GM23338 (cell line): ENCODE measurements around the gene NIPSNAP2. TPM values are rescaled to one million over a fixed set of nuclear protein-coding genes. Genes with fewer than 3 reads are reported as not detected.

Experiments used
- ATAC-seq: fragments of 200-7000 bp; cut with Tn5 transposase; 3 replicates; pipeline ENCODE4 v1.9.1; 2020
- DNase-seq: peaks from one replicate; pipeline ENCODE4 v3.0.0-alpha.2; 2015; ENCODE audit warnings: low spot score
- H2AFZ ChIP-seq: fragments of 200-600 bp; sonication (generic); 2 replicates; pipeline ENCODE4 v1.8.0; 2016; ENCODE audit warnings: antibody characterized with exemption, mild to moderate bottlenecking, moderate library complexity
- H3F3A ChIP-seq: fragments of 200-600 bp; sonication (generic); replicated peaks from 2 replicates; pipeline ENCODE4 v1.8.0; 2017; ENCODE audit warnings: antibody characterized with exemption, mixed run types, low read depth
- H3K27ac ChIP-seq: fragments of 200-600 bp; sonication (generic); 2 replicates; pipeline ENCODE4 v1.6.1; 2016; ENCODE audit warnings: low read depth
- H3K27me3 ChIP-seq: fragments of 200-600 bp; sonication (generic); 2 replicates; pipeline ENCODE4 v1.8.0; 2016; ENCODE audit warnings: mild to moderate bottlenecking, mixed run types, moderate library complexity; ENCODE audit not compliant: insufficient read depth
- H3K36me3 ChIP-seq: fragments of 200-600 bp; sonication (generic); 2 replicates; pipeline ENCODE4 v1.8.0; 2016; ENCODE audit warnings: mild to moderate bottlenecking; ENCODE audit not compliant: insufficient read depth
- H3K4me1 ChIP-seq: fragments of 200-600 bp; sonication (generic); 2 replicates; pipeline ENCODE4 v1.8.0; 2016; ENCODE audit warnings: mild to moderate bottlenecking, moderate library complexity; ENCODE audit not compliant: insufficient read depth
- H3K4me2 ChIP-seq: fragments of 200-600 bp; sonication (generic); 2 replicates; pipeline ENCODE4 v1.7.1; 2017; ENCODE audit warnings: mixed run types
- H3K4me3 ChIP-seq: fragments of 200-600 bp; sonication (generic); 2 replicates; pipeline ENCODE4 v1.6.1; 2016; ENCODE audit warnings: mixed run types
- H3K79me2 ChIP-seq: fragments of 200-600 bp; sonication (generic); replicated peaks from 2 replicates; pipeline ENCODE4 v1.8.0; 2017; ENCODE audit warnings: mild to moderate bottlenecking; ENCODE audit not compliant: insufficient read depth
- H3K9me2 ChIP-seq: fragments of 200-600 bp; sonication (generic); 2 replicates; pipeline ENCODE4 v1.8.0; 2017; ENCODE audit not compliant: insufficient read depth
- H4K20me1 ChIP-seq: fragments of 200-600 bp; sonication (generic); replicated peaks from 2 replicates; pipeline ENCODE4 v1.8.0; 2017; ENCODE audit warnings: mild to moderate bottlenecking; ENCODE audit not compliant: insufficient read depth
- H3K27ac Mint-ChIP-seq: 2 replicates; pipeline ENCODE4 v1.8.0; 2020; ENCODE audit warnings: inconsistent platforms, mild to moderate bottlenecking, moderate library complexity, mixed read lengths
- H3K27me3 Mint-ChIP-seq: 3 replicates; pipeline ENCODE4 v1.8.0; 2022; ENCODE audit warnings: low read depth, mild to moderate bottlenecking, moderate library complexity, mixed read lengths, inconsistent platforms; ENCODE audit not compliant: insufficient read depth, poor library complexity
- H3K36me3 Mint-ChIP-seq: 3 replicates; pipeline ENCODE4 v1.8.0; 2021; ENCODE audit warnings: low read depth, mild to moderate bottlenecking, inconsistent platforms, moderate library complexity, mixed read lengths
- H3K4me1 Mint-ChIP-seq: 3 replicates; pipeline ENCODE4 v1.8.0; 2020; ENCODE audit warnings: mild to moderate bottlenecking, inconsistent platforms, mixed read lengths
- H3K4me3 Mint-ChIP-seq: 3 replicates; pipeline ENCODE4 v1.8.0; 2021; ENCODE audit warnings: moderate library complexity, mild to moderate bottlenecking, inconsistent platforms, mixed read lengths
- H3K9me3 Mint-ChIP-seq: 3 replicates; pipeline ENCODE4 v1.8.0; 2020; ENCODE audit warnings: moderate library complexity, mild to moderate bottlenecking, inconsistent platforms, mixed read lengths
- CREB1 ChIP-seq: fragments of 250-450 bp; sonication (Bioruptor Pico); IDR thresholded peaks from 2 replicates; pipeline ENCODE4 v1.5.0; 2020; ENCODE audit warnings: low read depth, mild to moderate bottlenecking, moderate library complexity
- CTCF ChIP-seq, 2 experiments: fragments of 200-600 bp in 1 of 2; sonication (generic) in 1 of 2; conservative IDR thresholded peaks; 2 replicates each; pipeline versions ENCODE4 v1.5.1 to v1.6.1; 2016 to 2017; ENCODE audit warnings: antibody characterized with exemption in 2 of 2, low read depth in 2 of 2, mild to moderate bottlenecking in 2 of 2, moderate library complexity in 1 of 2
- ETS1 ChIP-seq: IDR thresholded peaks from 2 replicates; pipeline ENCODE4 v1.6.1; 2016; ENCODE audit warnings: antibody characterized with exemption
- EZH2 ChIP-seq: fragments of 200-600 bp; sonication (generic); IDR thresholded peaks from one replicate; pipeline ENCODE4 v1.8.0; 2017; ENCODE audit warnings: antibody characterized with exemption, mild to moderate bottlenecking, low read depth; ENCODE audit not compliant: unreplicated experiment
- EZH2phosphoT487 ChIP-seq: fragments of 200-600 bp; sonication (generic); IDR thresholded peaks from one replicate; pipeline ENCODE4 v1.8.1; 2018; ENCODE audit warnings: antibody characterized with exemption; ENCODE audit not compliant: unreplicated experiment
- NANOG ChIP-seq: IDR thresholded peaks from 2 replicates; pipeline ENCODE4 v1.6.1; 2016; ENCODE audit warnings: antibody characterized with exemption, borderline replicate concordance
- POLR2AphosphoS5 ChIP-seq: IDR thresholded peaks from 2 replicates; pipeline ENCODE4 v1.6.1; 2016; ENCODE audit warnings: antibody characterized with exemption, low read depth
- REST ChIP-seq: IDR thresholded peaks from one replicate; pipeline ENCODE4 v1.6.1; 2018; ENCODE audit warnings: antibody characterized with exemption; ENCODE audit not compliant: unreplicated experiment
- STAT1 ChIP-seq: IDR thresholded peaks from one replicate; pipeline ENCODE4 v1.6.1; 2016; ENCODE audit warnings: antibody characterized with exemption; ENCODE audit not compliant: unreplicated experiment
- ZNF114 ChIP-seq: fragments of 250-450 bp; sonication (Bioruptor Pico); IDR thresholded peaks from 2 replicates; pipeline ENCODE4 v1.5.0; 2020; ENCODE audit warnings: mild to moderate bottlenecking, moderate library complexity
- ZNF331 ChIP-seq: fragments of 250-450 bp; sonication (Bioruptor Pico); IDR thresholded peaks from 2 replicates; pipeline ENCODE4 v1.5.0; 2020; ENCODE audit warnings: low read depth, mild to moderate bottlenecking, moderate library complexity
- ZNF462 ChIP-seq: fragments of 250-450 bp; sonication (Bioruptor Pico); IDR thresholded peaks from 2 replicates; pipeline ENCODE4 v1.5.0; 2020; ENCODE audit warnings: mild to moderate bottlenecking, moderate library complexity
- polyA plus RNA-seq: library from polyadenylated mRNA; unstranded; fragments of >200 nt; fragmentation: Nextera tagmentation; extraction: Ambion mirVana; gene quantifications from 2 replicates; pipeline ENCODE4 v1.2.1, GENCODE V29; 2016
- total RNA-seq: library from RNA; depleted of rRNA; stranded (reverse); fragments of >200 nt; shearing (Covaris generic); gene quantifications from 2 replicates; pipeline ENCODE4 v1.2.3, GENCODE V29; 2014

NIPSNAP2 gene
- total and polyA plus RNA-seq, 2 experiments from 2014 or later = 29.8 to 30.5 TPM

- Histone ChIP-seq H4K20me1 (no peaks in the 10 kb centered on the region; the same call in 1 of the 2 replicates), H3K79me2 (peaks cover 29% of the 10 kb centered on the region), H3K9me2 (no peaks in the 10 kb centered on the region), H2AFZ (peak overlapping the region; percentile 69), H3K4me2 (peak overlapping the region; percentile 67), H3K4me1 (no peaks in the 10 kb centered on the region), H3F3A (0 out of 2 replicates have a peak, but pooled peaks cover 3% of the 10 kb centered on the region), H3K27ac (no peak overlapping the region), H3K36me3 (no peaks in the 10 kb centered on the region; the same call in 1 of the 2 replicates), H3K27me3 (peaks cover 13% of the 10 kb centered on the region), H3K4me3 (peak overlapping the region; percentile 38)
- TF ChIP-seq CTCF (conservative IDR thresholded peaks at IDR 0.05; ENCODE audit: low read depth in 2 of 2) = no peak
- no peak for TF ChIP-seq ZNF462 (CRISPR knock-in tag)
- TF ChIP-seq ETS1 = no peak
- TF ChIP-seq ZNF114 (CRISPR knock-in tag) = no peak
- no peak for TF ChIP-seq REST
- no peak for TF ChIP-seq EZH2
- TF ChIP-seq POLR2AphosphoS5 = no peak
- no peak for TF ChIP-seq NANOG
- no peak for TF ChIP-seq STAT1
- TF ChIP-seq EZH2phosphoT487 = no peak
- TF ChIP-seq CREB1 (CRISPR knock-in tag) = no peak
- no peak for TF ChIP-seq ZNF331 (CRISPR knock-in tag)
- ATAC-seq = no peak
- H3K36me3 Mint-ChIP-seq = no peaks in the 10 kb centered on the region; the same call in 1 of the 3 replicates
- H3K4me3 Mint-ChIP-seq = peak overlapping the region; percentile 61
- H3K27me3 Mint-ChIP-seq = peaks cover 19% of the 10 kb centered on the region
- no peak for DNase-seq
- H3K27ac Mint-ChIP-seq = no peak overlapping the region
- peaks cover 11% of the 10 kb centered on the region; the same call in 2 of the 3 replicates for H3K4me1 Mint-ChIP-seq
- no peaks in the 10 kb centered on the region for H3K9me3 Mint-ChIP-seq
These were observed 709 bp upstream of the NIPSNAP2 start for GRCh38 chr7:55963584-55964168.
